Neural cell (in vitro differentiated cells): ENCODE measurements around the gene MOB3B. TPM values are rescaled to one million over a fixed set of nuclear protein-coding genes. Genes with fewer than 3 reads are reported as not detected.

Experiments
- H2AFZ ChIP-seq: fragments of 200-600, 300-800 bp; sonication (generic), shearing (Covaris generic); 2 replicates; pipeline ENCODE4 v1.6.0; 2014; ENCODE audit warnings: low read depth, mild to moderate bottlenecking, antibody characterized with exemption, low read length, moderate library complexity
- H3F3A ChIP-seq: fragments of 200-600 bp; shearing (Covaris generic); 2 replicates; pipeline ENCODE4 v1.6.1; 2016; ENCODE audit warnings: mild to moderate bottlenecking, moderate library complexity, mixed read lengths, antibody characterized with exemption, low read length; ENCODE audit not compliant: insufficient read depth, poor library complexity, severe bottlenecking
- H3K27ac ChIP-seq: fragments of 200-600, 300-800 bp; sonication (generic), shearing (Covaris generic); 2 replicates; pipeline ENCODE4 v1.5.1; 2014; ENCODE audit warnings: mild to moderate bottlenecking, low read length, moderate library complexity
- H3K27me3 ChIP-seq: fragments of 300-800, 200-600 bp; sonication (generic), shearing (Covaris generic); 2 replicates; pipeline ENCODE4 v1.6.0; 2014; ENCODE audit warnings: mild to moderate bottlenecking, low read depth, low read length, moderate library complexity; ENCODE audit not compliant: insufficient read depth
- H3K36me3 ChIP-seq: fragments of 300-800, 200-600 bp; sonication (generic), shearing (Covaris generic); 2 replicates; pipeline ENCODE4 v1.5.1; 2014; ENCODE audit warnings: mild to moderate bottlenecking, antibody characterized with exemption, low read length, moderate library complexity; ENCODE audit not compliant: insufficient read depth
- H3K4me2 ChIP-seq: fragments of 300-800, 200-600 bp; sonication (generic), shearing (Covaris generic); 2 replicates; pipeline ENCODE4 v1.6.0; 2014; ENCODE audit warnings: mild to moderate bottlenecking, low read length
- H3K4me3 ChIP-seq: fragments of 300-800, 200-600 bp; sonication (generic), shearing (Covaris generic); 2 replicates; pipeline ENCODE4 v1.5.1; 2014; ENCODE audit warnings: mild to moderate bottlenecking, low read length, moderate library complexity
- H3K79me2 ChIP-seq: fragments of 200-600 bp; shearing (Covaris generic); replicated peaks from 2 replicates; pipeline ENCODE4 v1.6.0; 2014; ENCODE audit warnings: mild to moderate bottlenecking, low read length, moderate library complexity; ENCODE audit not compliant: insufficient read depth
- H3K9ac ChIP-seq: fragments of 300-800, 200-600 bp; sonication (generic), shearing (Covaris generic); 2 replicates; pipeline ENCODE4 v1.6.1; 2016; ENCODE audit warnings: mild to moderate bottlenecking, low read length, mixed read lengths
- H3K9me2 ChIP-seq: fragments of 200-600 bp; shearing (Covaris generic); 2 replicates; pipeline ENCODE4 v1.6.1; 2016; ENCODE audit warnings: mild to moderate bottlenecking, low read length, mixed read lengths; ENCODE audit not compliant: insufficient read depth
- H3K9me3 ChIP-seq: fragments of 200-600, 300-800 bp; sonication (generic), shearing (Covaris generic); 2 replicates; pipeline ENCODE4 v1.6.1; 2016; ENCODE audit warnings: mild to moderate bottlenecking, mixed run types, low read length, moderate library complexity, mixed read lengths
- H4K20me1 ChIP-seq: fragments of 200-600 bp; shearing (Covaris generic); 2 replicates; pipeline ENCODE4 v1.6.1; 2016; ENCODE audit warnings: mild to moderate bottlenecking, mixed run types; ENCODE audit not compliant: insufficient read depth
- EP300 ChIP-seq: fragments of 450-650 bp; conservative IDR thresholded peaks from 2 replicates; pipeline ENCODE4 v1.6.1; 2014; ENCODE audit warnings: antibody characterized with exemption, mild to moderate bottlenecking, moderate library complexity; ENCODE audit not compliant: poor library complexity, severe bottlenecking
- EZH2 ChIP-seq: fragments of 200-600, 300-800 bp; shearing (Covaris generic), sonication (generic); IDR thresholded peaks from 2 replicates; pipeline ENCODE4 v1.6.1; 2014; ENCODE audit warnings: antibody characterized with exemption, low read length, borderline replicate concordance, mild to moderate bottlenecking; ENCODE audit not compliant: insufficient read depth, poor library complexity, severe bottlenecking
- MXI1 ChIP-seq: fragments of 450-650 bp; conservative IDR thresholded peaks from 2 replicates; pipeline ENCODE4 v1.6.1; 2014; ENCODE audit warnings: antibody characterized with exemption, mild to moderate bottlenecking; ENCODE audit not compliant: poor library complexity, severe bottlenecking
- POLR2AphosphoS5 ChIP-seq: IDR thresholded peaks from 2 replicates; pipeline ENCODE4 v1.6.1; 2012
- RAD21 ChIP-seq: fragments of 450-650 bp; conservative IDR thresholded peaks from 2 replicates; pipeline ENCODE4 v1.6.1; 2014; ENCODE audit warnings: antibody characterized with exemption, mild to moderate bottlenecking, moderate library complexity
- SMC3 ChIP-seq: fragments of 450-650 bp; conservative IDR thresholded peaks from 2 replicates; pipeline ENCODE4 v1.6.1; 2014; ENCODE audit warnings: antibody characterized with exemption, mild to moderate bottlenecking, moderate library complexity; ENCODE audit not compliant: poor library complexity
- TAF1 ChIP-seq: IDR thresholded peaks from 2 replicates; pipeline ENCODE4 v1.6.1; 2012; ENCODE audit warnings: low read depth
- polyA plus RNA-seq: library from polyadenylated mRNA; depleted of rRNA; stranded (reverse); fragments of >200 nt; gene quantifications from 2 replicates; pipeline ENCODE4 v1.2.3, GENCODE V29; 2014
- TF ChIP-seq, protein P1 (sequence below): fragments of 450-650 bp; IDR thresholded peaks from 2 replicates; pipeline ENCODE4 v1.5.1; 2014; ENCODE audit warnings: antibody characterized with exemption, mild to moderate bottlenecking, moderate library complexity; ENCODE audit not compliant: poor library complexity, severe bottlenecking
- TF ChIP-seq, protein P2 (sequence below): IDR thresholded peaks from 2 replicates; pipeline ENCODE4 v1.6.1; 2012; ENCODE audit warnings: borderline replicate concordance

The MOB3B gene
- polyA plus RNA-seq, 1 donor from 2014 or later, result 1.8 TPM

DNA sequence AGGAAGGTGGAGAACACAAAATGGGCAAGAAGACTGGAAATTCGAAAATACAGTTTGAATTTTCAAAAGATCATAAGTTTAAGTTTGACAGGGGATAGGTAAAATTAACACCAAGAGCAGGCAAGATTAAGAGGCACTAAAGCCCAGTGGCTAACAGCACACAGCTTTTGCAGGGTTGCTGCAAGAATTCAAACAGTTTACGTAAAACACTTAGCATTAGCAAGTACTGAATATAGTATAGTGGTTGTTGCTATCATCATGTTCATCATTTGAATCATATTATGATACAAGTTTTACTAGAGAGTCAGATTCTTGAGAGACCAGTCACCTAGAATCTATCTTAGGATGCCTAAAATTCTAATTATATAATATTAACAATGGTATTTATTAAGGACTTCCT, 66.8 kb downstream of the MOB3B start:
- Histone ChIP-seq H3K36me3 (no peaks in the 10 kb centered on the region), H3F3A (no peaks in the 10 kb centered on the region), H3K9me3 (no peaks in the 10 kb centered on the region), H3K4me3 (no peak overlapping the region), H3K79me2 (no peaks in the 10 kb centered on the region), H3K27ac (no peak overlapping the region), H3K9me2 (no peaks in the 10 kb centered on the region), H3K27me3 (no peaks in the 10 kb centered on the region), H2AFZ (no peak overlapping the region), H4K20me1 (no peaks in the 10 kb centered on the region), H3K4me2 (no peak overlapping the region), H3K9ac (no peak overlapping the region)
- TF ChIP-seq TAF1 (no peak), EZH2 (no peak), RAD21 (no peak), MXI1 (no peak), POLR2AphosphoS5 (no peak), EP300 (no peak), SMC3 (no peak)
- TF ChIP-seq, protein P1, sequence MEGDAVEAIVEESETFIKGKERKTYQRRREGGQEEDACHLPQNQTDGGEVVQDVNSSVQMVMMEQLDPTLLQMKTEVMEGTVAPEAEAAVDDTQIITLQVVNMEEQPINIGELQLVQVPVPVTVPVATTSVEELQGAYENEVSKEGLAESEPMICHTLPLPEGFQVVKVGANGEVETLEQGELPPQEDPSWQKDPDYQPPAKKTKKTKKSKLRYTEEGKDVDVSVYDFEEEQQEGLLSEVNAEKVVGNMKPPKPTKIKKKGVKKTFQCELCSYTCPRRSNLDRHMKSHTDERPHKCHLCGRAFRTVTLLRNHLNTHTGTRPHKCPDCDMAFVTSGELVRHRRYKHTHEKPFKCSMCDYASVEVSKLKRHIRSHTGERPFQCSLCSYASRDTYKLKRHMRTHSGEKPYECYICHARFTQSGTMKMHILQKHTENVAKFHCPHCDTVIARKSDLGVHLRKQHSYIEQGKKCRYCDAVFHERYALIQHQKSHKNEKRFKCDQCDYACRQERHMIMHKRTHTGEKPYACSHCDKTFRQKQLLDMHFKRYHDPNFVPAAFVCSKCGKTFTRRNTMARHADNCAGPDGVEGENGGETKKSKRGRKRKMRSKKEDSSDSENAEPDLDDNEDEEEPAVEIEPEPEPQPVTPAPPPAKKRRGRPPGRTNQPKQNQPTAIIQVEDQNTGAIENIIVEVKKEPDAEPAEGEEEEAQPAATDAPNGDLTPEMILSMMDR, result no peak
- TF ChIP-seq, protein P2, sequence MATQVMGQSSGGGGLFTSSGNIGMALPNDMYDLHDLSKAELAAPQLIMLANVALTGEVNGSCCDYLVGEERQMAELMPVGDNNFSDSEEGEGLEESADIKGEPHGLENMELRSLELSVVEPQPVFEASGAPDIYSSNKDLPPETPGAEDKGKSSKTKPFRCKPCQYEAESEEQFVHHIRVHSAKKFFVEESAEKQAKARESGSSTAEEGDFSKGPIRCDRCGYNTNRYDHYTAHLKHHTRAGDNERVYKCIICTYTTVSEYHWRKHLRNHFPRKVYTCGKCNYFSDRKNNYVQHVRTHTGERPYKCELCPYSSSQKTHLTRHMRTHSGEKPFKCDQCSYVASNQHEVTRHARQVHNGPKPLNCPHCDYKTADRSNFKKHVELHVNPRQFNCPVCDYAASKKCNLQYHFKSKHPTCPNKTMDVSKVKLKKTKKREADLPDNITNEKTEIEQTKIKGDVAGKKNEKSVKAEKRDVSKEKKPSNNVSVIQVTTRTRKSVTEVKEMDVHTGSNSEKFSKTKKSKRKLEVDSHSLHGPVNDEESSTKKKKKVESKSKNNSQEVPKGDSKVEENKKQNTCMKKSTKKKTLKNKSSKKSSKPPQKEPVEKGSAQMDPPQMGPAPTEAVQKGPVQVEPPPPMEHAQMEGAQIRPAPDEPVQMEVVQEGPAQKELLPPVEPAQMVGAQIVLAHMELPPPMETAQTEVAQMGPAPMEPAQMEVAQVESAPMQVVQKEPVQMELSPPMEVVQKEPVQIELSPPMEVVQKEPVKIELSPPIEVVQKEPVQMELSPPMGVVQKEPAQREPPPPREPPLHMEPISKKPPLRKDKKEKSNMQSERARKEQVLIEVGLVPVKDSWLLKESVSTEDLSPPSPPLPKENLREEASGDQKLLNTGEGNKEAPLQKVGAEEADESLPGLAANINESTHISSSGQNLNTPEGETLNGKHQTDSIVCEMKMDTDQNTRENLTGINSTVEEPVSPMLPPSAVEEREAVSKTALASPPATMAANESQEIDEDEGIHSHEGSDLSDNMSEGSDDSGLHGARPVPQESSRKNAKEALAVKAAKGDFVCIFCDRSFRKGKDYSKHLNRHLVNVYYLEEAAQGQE, result no peak

DNA sequence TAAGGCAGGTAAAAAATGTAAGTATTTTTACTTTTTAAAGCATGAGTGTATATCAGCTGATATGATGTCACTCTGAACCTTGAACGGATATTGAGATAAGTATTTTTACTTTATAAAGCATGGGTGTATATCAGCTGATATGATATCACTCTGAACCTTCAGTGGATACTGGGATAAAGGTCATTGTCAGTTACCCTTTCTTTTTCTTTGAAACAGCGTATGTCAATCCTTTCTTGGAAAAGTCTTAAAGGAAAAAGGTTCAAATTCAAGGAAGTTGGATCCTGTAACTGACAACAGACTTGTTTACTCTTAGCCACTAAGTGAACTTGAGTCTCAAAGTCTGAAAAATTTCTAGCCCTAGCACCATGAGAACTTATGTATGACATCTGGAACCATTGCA, 67.2 kb downstream of the MOB3B start:
- no peaks in the 10 kb centered on the region for H3K79me2 ChIP-seq
- H3K9me2 ChIP-seq, result no peaks in the 10 kb centered on the region
- no peaks in the 10 kb centered on the region for H3K27me3 ChIP-seq
- TF ChIP-seq, protein P2, result no peak
- TF ChIP-seq RAD21 (no peak), EZH2 (no peak), POLR2AphosphoS5 (no peak), SMC3 (no peak)
- TF ChIP-seq, protein P1, result no peak
- no peak overlapping the region for H3K4me3 ChIP-seq
- H2AFZ ChIP-seq, result no peak overlapping the region
- H3K36me3 ChIP-seq, result no peaks in the 10 kb centered on the region
- H4K20me1 ChIP-seq, result no peaks in the 10 kb centered on the region
- no peak overlapping the region for H3K4me2 ChIP-seq
- H3K9ac ChIP-seq, result no peak overlapping the region
- H3F3A ChIP-seq, result no peaks in the 10 kb centered on the region
- no peaks in the 10 kb centered on the region for H3K9me3 ChIP-seq
- H3K27ac ChIP-seq, result no peak overlapping the region
